HepG2 (cell line): ENCODE results near the gene TRIP6. TPM values are rescaled to one million over a fixed set of nuclear protein-coding genes. Genes with fewer than 3 reads are reported as not detected.

Experiments
- CCAR2 ChIP-seq: fragments of 200-400 bp; formaldehyde crosslinking; optimal IDR thresholded peaks from 2 replicates; pipeline ENCODE3; 2018; ENCODE audit warnings: low read depth, mild to moderate bottlenecking, low read length, moderate library complexity
- FOXM1 ChIP-seq: sonication (generic); formaldehyde crosslinking; IDR thresholded peaks from 2 replicates; pipeline ENCODE4 v1.5.0; 2020; ENCODE audit warnings: missing genetic modification reagents
- KLF11 ChIP-seq: IDR thresholded peaks from 2 replicates; pipeline ENCODE4 v1.6.1; 2016; ENCODE audit warnings: missing compliant biosample characterization
- ZFP36L1 ChIP-seq: sonication (generic); formaldehyde crosslinking; IDR thresholded peaks from 2 replicates; pipeline ENCODE4 v1.8.0; 2022; ENCODE audit warnings: mild to moderate bottlenecking, missing genetic modification reagents, moderate library complexity
- ZNF180 ChIP-seq: sonication (generic); formaldehyde crosslinking; IDR thresholded peaks from 2 replicates; pipeline ENCODE4 v1.4.0; 2020; ENCODE audit warnings: low read depth, missing genetic modification reagents, borderline replicate concordance
- ZNF205 ChIP-seq: IDR thresholded peaks from 2 replicates; pipeline ENCODE4 v1.6.1; 2018; ENCODE audit warnings: missing biosample characterization, missing genetic modification reagents
- ZNF207 ChIP-seq: fragments of 450-650 bp; IDR thresholded peaks from 2 replicates; pipeline ENCODE4 v1.6.1; 2016; ENCODE audit warnings: antibody characterized with exemption, borderline replicate concordance
- ZNF329 ChIP-seq: sonication (generic); formaldehyde crosslinking; IDR thresholded peaks from 2 replicates; pipeline ENCODE4 v1.9.0; 2021; ENCODE audit warnings: low read depth, mild to moderate bottlenecking, missing genetic modification reagents
- ZNF691 ChIP-seq: sonication (generic); formaldehyde crosslinking; IDR thresholded peaks from 2 replicates; pipeline ENCODE4 v1.4.0; 2020; ENCODE audit warnings: missing genetic modification reagents, low read depth, mild to moderate bottlenecking, borderline replicate concordance
- ZNF83 ChIP-seq: sonication (generic); formaldehyde crosslinking; IDR thresholded peaks from 2 replicates; pipeline ENCODE4 v1.4.0; 2020; ENCODE audit warnings: missing genetic modification reagents, mild to moderate bottlenecking, borderline replicate concordance
- ZNF850 ChIP-seq: sonication (generic); formaldehyde crosslinking; conservative IDR thresholded peaks from 2 replicates; pipeline ENCODE4 v1.9.0; 2021; ENCODE audit warnings: mild to moderate bottlenecking, missing genetic modification reagents
- polyA plus RNA-seq, 8 experiments: library from polyadenylated mRNA; depleted of rRNA in 3 of 8; stranded (reverse) in 7 of 8; unstranded in 1 of 8; fragments of >200 nt; fragmentation: Illumina TruSeq in 4 of 8; extraction: Trizol in 4 of 8; gene quantifications; 2 replicates each; pipeline versions ENCODE4 v1.2.1 to v1.2.3, GENCODE V29; 2011 to 2016; ENCODE audit warnings: low read depth in 4 of 8, missing spikeins in 1 of 8, mixed read lengths in 1 of 8; ENCODE audit not compliant: insufficient read depth in 1 of 8
- total RNA-seq, 5 experiments: library from RNA; depleted of rRNA; stranded (reverse); fragments of >200 nt; fragmentation: Illumina TruSeq; extraction: Trizol; gene quantifications; 2 replicates each; pipeline ENCODE4 v1.2.3, GENCODE V29; 2016; ENCODE audit warnings: low read depth in 1 of 5
- TF ChIP-seq, protein P1 (sequence below): sonication (generic); formaldehyde crosslinking; IDR thresholded peaks from 2 replicates; pipeline ENCODE4 v1.4.0; 2020; ENCODE audit warnings: missing genetic modification reagents, borderline replicate concordance
- TF ChIP-seq, protein P2 (sequence below): sonication (generic); formaldehyde crosslinking; IDR thresholded peaks from 2 replicates; pipeline ENCODE4 v1.4.0; 2020; ENCODE audit warnings: mild to moderate bottlenecking, missing genetic modification reagents
- TF ChIP-seq, protein P3 (sequence below): sonication (generic); formaldehyde crosslinking; IDR thresholded peaks from 2 replicates; pipeline ENCODE4 v1.9.0; 2021; ENCODE audit warnings: missing genetic modification reagents, borderline replicate concordance

Gene TRIP6
- total and polyA plus RNA-seq, 2 of the 13 experiments (the other 11 are each of a cell fraction or from before 2014, with no cell fraction given), result 0.34 to 0.38 TPM

GRCh38 chr7:100895956-100896731 is 29.0 kb downstream of the TRIP6 start (continued):
- TF ChIP-seq, protein P1, sequence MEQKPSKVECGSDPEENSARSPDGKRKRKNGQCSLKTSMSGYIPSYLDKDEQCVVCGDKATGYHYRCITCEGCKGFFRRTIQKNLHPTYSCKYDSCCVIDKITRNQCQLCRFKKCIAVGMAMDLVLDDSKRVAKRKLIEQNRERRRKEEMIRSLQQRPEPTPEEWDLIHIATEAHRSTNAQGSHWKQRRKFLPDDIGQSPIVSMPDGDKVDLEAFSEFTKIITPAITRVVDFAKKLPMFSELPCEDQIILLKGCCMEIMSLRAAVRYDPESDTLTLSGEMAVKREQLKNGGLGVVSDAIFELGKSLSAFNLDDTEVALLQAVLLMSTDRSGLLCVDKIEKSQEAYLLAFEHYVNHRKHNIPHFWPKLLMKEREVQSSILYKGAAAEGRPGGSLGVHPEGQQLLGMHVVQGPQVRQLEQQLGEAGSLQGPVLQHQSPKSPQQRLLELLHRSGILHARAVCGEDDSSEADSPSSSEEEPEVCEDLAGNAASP (CRISPR knock-in tag), result no peak
- TF ChIP-seq, protein P2, sequence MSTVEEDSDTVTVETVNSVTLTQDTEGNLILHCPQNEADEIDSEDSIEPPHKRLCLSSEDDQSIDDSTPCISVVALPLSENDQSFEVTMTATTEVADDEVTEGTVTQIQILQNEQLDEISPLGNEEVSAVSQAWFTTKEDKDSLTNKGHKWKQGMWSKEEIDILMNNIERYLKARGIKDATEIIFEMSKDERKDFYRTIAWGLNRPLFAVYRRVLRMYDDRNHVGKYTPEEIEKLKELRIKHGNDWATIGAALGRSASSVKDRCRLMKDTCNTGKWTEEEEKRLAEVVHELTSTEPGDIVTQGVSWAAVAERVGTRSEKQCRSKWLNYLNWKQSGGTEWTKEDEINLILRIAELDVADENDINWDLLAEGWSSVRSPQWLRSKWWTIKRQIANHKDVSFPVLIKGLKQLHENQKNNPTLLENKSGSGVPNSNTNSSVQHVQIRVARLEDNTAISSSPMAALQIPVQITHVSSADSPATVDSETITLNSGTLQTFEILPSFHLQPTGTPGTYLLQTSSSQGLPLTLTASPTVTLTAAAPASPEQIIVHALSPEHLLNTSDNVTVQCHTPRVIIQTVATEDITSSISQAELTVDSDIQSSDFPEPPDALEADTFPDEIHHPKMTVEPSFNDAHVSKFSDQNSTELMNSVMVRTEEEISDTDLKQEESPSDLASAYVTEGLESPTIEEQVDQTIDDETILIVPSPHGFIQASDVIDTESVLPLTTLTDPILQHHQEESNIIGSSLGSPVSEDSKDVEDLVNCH (CRISPR knock-in tag), result no peak
- TF ChIP-seq ZNF207, result no peak
- no peak for TF ChIP-seq ZNF83 (CRISPR knock-in tag)
- TF ChIP-seq, protein P3, sequence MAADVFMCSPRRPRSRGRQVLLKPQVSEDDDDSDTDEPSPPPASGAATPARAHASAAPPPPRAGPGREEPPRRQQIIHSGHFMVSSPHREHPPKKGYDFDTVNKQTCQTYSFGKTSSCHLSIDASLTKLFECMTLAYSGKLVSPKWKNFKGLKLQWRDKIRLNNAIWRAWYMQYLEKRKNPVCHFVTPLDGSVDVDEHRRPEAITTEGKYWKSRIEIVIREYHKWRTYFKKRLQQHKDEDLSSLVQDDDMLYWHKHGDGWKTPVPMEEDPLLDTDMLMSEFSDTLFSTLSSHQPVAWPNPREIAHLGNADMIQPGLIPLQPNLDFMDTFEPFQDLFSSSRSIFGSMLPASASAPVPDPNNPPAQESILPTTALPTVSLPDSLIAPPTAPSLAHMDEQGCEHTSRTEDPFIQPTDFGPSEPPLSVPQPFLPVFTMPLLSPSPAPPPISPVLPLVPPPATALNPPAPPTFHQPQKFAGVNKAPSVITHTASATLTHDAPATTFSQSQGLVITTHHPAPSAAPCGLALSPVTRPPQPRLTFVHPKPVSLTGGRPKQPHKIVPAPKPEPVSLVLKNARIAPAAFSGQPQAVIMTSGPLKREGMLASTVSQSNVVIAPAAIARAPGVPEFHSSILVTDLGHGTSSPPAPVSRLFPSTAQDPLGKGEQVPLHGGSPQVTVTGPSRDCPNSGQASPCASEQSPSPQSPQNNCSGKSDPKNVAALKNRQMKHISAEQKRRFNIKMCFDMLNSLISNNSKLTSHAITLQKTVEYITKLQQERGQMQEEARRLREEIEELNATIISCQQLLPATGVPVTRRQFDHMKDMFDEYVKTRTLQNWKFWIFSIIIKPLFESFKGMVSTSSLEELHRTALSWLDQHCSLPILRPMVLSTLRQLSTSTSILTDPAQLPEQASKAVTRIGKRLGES, result no peak
- no peak for TF ChIP-seq ZFP36L1
- no peak for TF ChIP-seq ZNF205
- no peak for TF ChIP-seq CCAR2
- TF ChIP-seq ZNF850 (CRISPR knock-in tag), result no peak
- TF ChIP-seq ZNF329 (CRISPR knock-in tag), result no peak
- TF ChIP-seq ZNF180 (CRISPR knock-in tag), result no peak
- no peak for TF ChIP-seq FOXM1 (CRISPR knock-in tag)
- TF ChIP-seq KLF11 (CRISPR knock-in tag), result no peak
- no peak for TF ChIP-seq ZNF691
